GM23248 (cell line): Measurements from ENCODE around the gene STK32B.

Experiments used
- EZH2 ChIP-seq: fragments of 200-600 bp; sonication (generic); IDR thresholded peaks from 2 replicates; pipeline ENCODE4 v1.6.1; 2018; ENCODE audit warnings: antibody characterized with exemption, mild to moderate bottlenecking; ENCODE audit not compliant: insufficient read depth, poor library complexity, severe bottlenecking
- EZH2phosphoT487 ChIP-seq: fragments of 200-600 bp; sonication (generic); IDR thresholded peaks from 2 replicates; pipeline ENCODE4 v1.6.1; 2018; ENCODE audit warnings: antibody characterized with exemption, moderate library complexity, mild to moderate bottlenecking, low read depth; ENCODE audit not compliant: insufficient read depth

- TF ChIP-seq EZH2phosphoT487 (no peak), EZH2 (no peak)
Observed at GRCh38 chr4:5429747-5430146, 378.5 kb downstream of the STK32B start.
